ENCODE data around the gene UCK2. TPM values are rescaled to one million over a fixed set of nuclear protein-coding genes. Genes with fewer than 3 reads are reported as not detected.

Gene UCK2
- total RNA-seq, 1 experiment from 2014 or later = 77.9 TPM

DNA sequence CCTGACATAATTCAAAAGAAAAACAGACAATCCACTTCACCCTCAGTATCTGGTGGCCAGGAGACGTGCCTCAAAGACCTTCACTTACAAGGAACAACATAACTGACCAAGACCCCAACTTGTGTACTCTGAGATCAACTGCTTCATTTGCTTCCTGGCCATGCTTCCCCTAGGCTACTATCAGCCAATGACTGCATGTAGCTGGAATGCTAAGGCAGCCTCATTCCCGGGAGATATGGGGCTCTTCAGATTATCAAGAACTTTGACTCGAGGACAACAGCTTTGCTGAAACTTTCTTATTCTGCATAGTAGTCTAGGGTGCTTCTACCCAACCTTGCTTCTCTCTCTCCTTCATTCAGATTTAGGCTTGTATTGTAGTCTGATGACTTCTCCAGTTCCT, 11.7 kb upstream of the UCK2 start:
- no peak overlapping the region for H2BK120ac ChIP-seq (ENCODE audit: low read depth, low read length, poor library complexity, severe bottlenecking)
- H3K23me2 ChIP-seq (ENCODE audit: insufficient read length, low read depth, low read length, poor library complexity, severe bottlenecking) = no peaks in the 10 kb centered on the region
- no peak for DNase-seq
- H3K4ac ChIP-seq (ENCODE audit: low read depth, low read length) = no peak overlapping the region
- Mint-ChIP-seq H3K27ac (no peak overlapping the region), H3K27me3 (ENCODE audit: low read depth) (peaks cover 2% of the 10 kb centered on the region; the same call in 1 of the 2 replicates), H3K9me3 (no peaks in the 10 kb centered on the region), H3K4me1 (no peaks in the 10 kb centered on the region), H3K4me3 (no peak overlapping the region), H3K36me3 (ENCODE audit: insufficient read depth in 1 of 3, low read depth in 3 of 3) (0 out of 7 replicates have a peak, but pooled peaks cover 0 to 2% (median 0%) of the 10 kb centered on the region in 3 experiments)
- no peaks in the 10 kb centered on the region for H3K79me2 ChIP-seq (ENCODE audit: insufficient read depth, low read length)
- H2AFZ ChIP-seq (ENCODE audit: low read length) = no peak overlapping the region
- no peak overlapping the region for H3T11ph ChIP-seq (ENCODE audit: low read length)
- no peak overlapping the region for H4K91ac ChIP-seq (ENCODE audit: insufficient read length, low read depth, low read length)
- no peaks in the 10 kb centered on the region for H3K4me1 ChIP-seq (ENCODE audit: insufficient read depth, low read length)
- no CpG with 5 or more reads among the region's 3 CpGs for WGBS (ENCODE audit: extremely low coverage, insufficient read length, low lambda C conversion rate)
- H2AK5ac ChIP-seq (ENCODE audit: insufficient read length, low read length) = no peak overlapping the region
- H3K27me3 ChIP-seq (ENCODE audit: insufficient read depth, low read length) = no peaks in the 10 kb centered on the region
- H3K4me2 ChIP-seq (ENCODE audit: insufficient read depth, insufficient read length, low read length) = no peak overlapping the region
- no peak overlapping the region for H3K14ac ChIP-seq (ENCODE audit: insufficient read depth, low read length)
- H2BK5ac ChIP-seq (ENCODE audit: insufficient read length, low read length) = no peak overlapping the region
- H4K20me1 ChIP-seq (ENCODE audit: control insufficient read depth, insufficient read depth, insufficient read length) = no peaks in the 10 kb centered on the region
- no peak overlapping the region for H3K23ac ChIP-seq (ENCODE audit: insufficient read length, low read depth, low read length)
- H2BK12ac ChIP-seq (ENCODE audit: insufficient read length, low read depth, low read length) = no peak overlapping the region
- H3K27ac ChIP-seq (ENCODE audit: insufficient read length, low read depth, low read length) = no peak overlapping the region
- H3K56ac ChIP-seq (ENCODE audit: insufficient read length, low read depth, low read length) = no peak overlapping the region
- H2BK20ac ChIP-seq (ENCODE audit: low read depth, low read length, poor library complexity, severe bottlenecking) = no peak overlapping the region
- no peak overlapping the region for H2BK15ac ChIP-seq (ENCODE audit: low read depth, low read length)
- H4K5ac ChIP-seq (ENCODE audit: insufficient read length, low read depth, low read length) = no peak overlapping the region
- H3K9me3 ChIP-seq (ENCODE audit: control insufficient read depth, low read depth, low read length) = no peaks in the 10 kb centered on the region
- H3K79me1 ChIP-seq (ENCODE audit: insufficient read depth, low read depth, low read length, poor library complexity, severe bottlenecking) = no peaks in the 10 kb centered on the region
- TF ChIP-seq, protein P1, sequence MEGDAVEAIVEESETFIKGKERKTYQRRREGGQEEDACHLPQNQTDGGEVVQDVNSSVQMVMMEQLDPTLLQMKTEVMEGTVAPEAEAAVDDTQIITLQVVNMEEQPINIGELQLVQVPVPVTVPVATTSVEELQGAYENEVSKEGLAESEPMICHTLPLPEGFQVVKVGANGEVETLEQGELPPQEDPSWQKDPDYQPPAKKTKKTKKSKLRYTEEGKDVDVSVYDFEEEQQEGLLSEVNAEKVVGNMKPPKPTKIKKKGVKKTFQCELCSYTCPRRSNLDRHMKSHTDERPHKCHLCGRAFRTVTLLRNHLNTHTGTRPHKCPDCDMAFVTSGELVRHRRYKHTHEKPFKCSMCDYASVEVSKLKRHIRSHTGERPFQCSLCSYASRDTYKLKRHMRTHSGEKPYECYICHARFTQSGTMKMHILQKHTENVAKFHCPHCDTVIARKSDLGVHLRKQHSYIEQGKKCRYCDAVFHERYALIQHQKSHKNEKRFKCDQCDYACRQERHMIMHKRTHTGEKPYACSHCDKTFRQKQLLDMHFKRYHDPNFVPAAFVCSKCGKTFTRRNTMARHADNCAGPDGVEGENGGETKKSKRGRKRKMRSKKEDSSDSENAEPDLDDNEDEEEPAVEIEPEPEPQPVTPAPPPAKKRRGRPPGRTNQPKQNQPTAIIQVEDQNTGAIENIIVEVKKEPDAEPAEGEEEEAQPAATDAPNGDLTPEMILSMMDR (conservative IDR thresholded peaks at IDR 0.05) = no peak
- no peak overlapping the region for H4K8ac ChIP-seq (replicated peaks; ENCODE audit: insufficient read length, low read depth, low read length)
- no peak overlapping the region for H3K18ac ChIP-seq (ENCODE audit: insufficient read length, low read depth, low read length)
- no peak overlapping the region for H3K9ac ChIP-seq (ENCODE audit: extremely low read depth, insufficient read length, low read length)
